ENCODE measurements around the gene INPP4B.

INPP4B gene

GRCh38 chr4:142762280-142762679 lies 83.8 kb downstream of the INPP4B start:
- no peak for DNase-seq (ENCODE audit: low read depth in 1 of 2, low spot score in 1 of 2)
- in situ Hi-C loops (cut with HindIII; ENCODE audit: low pct_unique_long_range_greater_than_20kb, low sequenced_read_pairs): no loop called here
- TF ChIP-seq JUND (IDR thresholded peaks at IDR 0.05; ENCODE audit: low read depth): no peak

GRCh38 chr4:142752202-142752786 lies 93.8 kb downstream of the INPP4B start:
- in situ Hi-C loops (cut with HindIII; ENCODE audit: low pct_unique_long_range_greater_than_20kb, low sequenced_read_pairs): no loop called here
- no peak for TF ChIP-seq JUND (IDR thresholded peaks at IDR 0.05; ENCODE audit: low read depth)
- no peak for DNase-seq (ENCODE audit: low read depth in 1 of 2, low spot score in 1 of 2)

GRCh38 chr4:142743121-142743825 lies 102.8 kb downstream of the INPP4B start:
- in situ Hi-C loops (cut with HindIII; ENCODE audit: low pct_unique_long_range_greater_than_20kb, low sequenced_read_pairs): no loop called here
- DNase-seq (ENCODE audit: low read depth in 1 of 2, low spot score in 1 of 2): no peak

GRCh38 chr4:142741995-142742394 lies 104.1 kb downstream of the INPP4B start:
- no peak for TF ChIP-seq JUND (IDR thresholded peaks at IDR 0.05; ENCODE audit: low read depth)
- DNase-seq (ENCODE audit: low read depth in 1 of 2, low spot score in 1 of 2): no peak
- in situ Hi-C loops (cut with HindIII; ENCODE audit: low pct_unique_long_range_greater_than_20kb, low sequenced_read_pairs): no loop called here

More at GRCh38 chr4:142743121-142743825, 102.8 kb downstream of the INPP4B start:
- TF ChIP-seq JUND (IDR thresholded peaks at IDR 0.05; ENCODE audit: low read depth): no peak

GRCh38 chr4:142728233-142728632 lies 117.9 kb downstream of the INPP4B start:
- TF ChIP-seq JUND (IDR thresholded peaks at IDR 0.05; ENCODE audit: low read depth): no peak
- DNase-seq (ENCODE audit: low read depth in 1 of 2, low spot score in 1 of 2): no peak
- in situ Hi-C loops (cut with HindIII; ENCODE audit: low pct_unique_long_range_greater_than_20kb, low sequenced_read_pairs): no loop called here

- no peak for TF ChIP-seq JUND (IDR thresholded peaks at IDR 0.05; ENCODE audit: low read depth)
- no peak for DNase-seq (ENCODE audit: low read depth in 1 of 2, low spot score in 1 of 2)
- in situ Hi-C loops (cut with HindIII; ENCODE audit: low pct_unique_long_range_greater_than_20kb, low sequenced_read_pairs): no loop called here
Observed at GRCh38 chr4:142727149-142727548, 119.0 kb downstream of the INPP4B start.

GRCh38 chr4:142725886-142726285 lies 120.2 kb downstream of the INPP4B start:
- DNase-seq (ENCODE audit: low read depth in 1 of 2, low spot score in 1 of 2): no peak
- TF ChIP-seq JUND (IDR thresholded peaks at IDR 0.05; ENCODE audit: low read depth): no peak
- in situ Hi-C loops (cut with HindIII; ENCODE audit: low pct_unique_long_range_greater_than_20kb, low sequenced_read_pairs): no loop called here

- no peak for DNase-seq (ENCODE audit: low read depth in 1 of 2, low spot score in 1 of 2)
- TF ChIP-seq JUND (IDR thresholded peaks at IDR 0.05; ENCODE audit: low read depth): no peak
- in situ Hi-C loops (cut with HindIII; ENCODE audit: low pct_unique_long_range_greater_than_20kb, low sequenced_read_pairs): no loop called here
Observed at GRCh38 chr4:142721187-142721586, 124.9 kb downstream of the INPP4B start.

GRCh38 chr4:142719854-142720541 lies 126.1 kb downstream of the INPP4B start:
- DNase-seq (ENCODE audit: low read depth in 1 of 2, low spot score in 1 of 2): peak in 1 of 2 experiments; percentile 55
- in situ Hi-C loops (cut with HindIII; ENCODE audit: low pct_unique_long_range_greater_than_20kb, low sequenced_read_pairs): no loop called here

GRCh38 chr4:142718981-142719380 lies 127.1 kb downstream of the INPP4B start:
- DNase-seq (ENCODE audit: low read depth in 1 of 2, low spot score in 1 of 2): no peak
- in situ Hi-C loops (cut with HindIII; ENCODE audit: low pct_unique_long_range_greater_than_20kb, low sequenced_read_pairs): no loop called here
- no peak for TF ChIP-seq JUND (IDR thresholded peaks at IDR 0.05; ENCODE audit: low read depth)

More at GRCh38 chr4:142719854-142720541, 126.1 kb downstream of the INPP4B start:
- no peak for TF ChIP-seq JUND (IDR thresholded peaks at IDR 0.05; ENCODE audit: low read depth)

GRCh38 chr4:142715727-142716126 lies 130.4 kb downstream of the INPP4B start:
- TF ChIP-seq JUND (IDR thresholded peaks at IDR 0.05; ENCODE audit: low read depth): no peak
- DNase-seq (ENCODE audit: low read depth in 1 of 2, low spot score in 1 of 2): no peak
- in situ Hi-C loops (cut with HindIII; ENCODE audit: low pct_unique_long_range_greater_than_20kb, low sequenced_read_pairs): no loop called here

GRCh38 chr4:142713282-142714030 lies 132.6 kb downstream of the INPP4B start:
- TF ChIP-seq JUND (IDR thresholded peaks at IDR 0.05; ENCODE audit: low read depth): no peak
- in situ Hi-C loops (cut with HindIII; ENCODE audit: low pct_unique_long_range_greater_than_20kb, low sequenced_read_pairs): no loop called here
- DNase-seq (ENCODE audit: low read depth in 1 of 2, low spot score in 1 of 2): no peak

All from T47D (cell line).